ENCODE measurements around the gene C1QTNF6.

C1QTNF6 gene

DNA sequence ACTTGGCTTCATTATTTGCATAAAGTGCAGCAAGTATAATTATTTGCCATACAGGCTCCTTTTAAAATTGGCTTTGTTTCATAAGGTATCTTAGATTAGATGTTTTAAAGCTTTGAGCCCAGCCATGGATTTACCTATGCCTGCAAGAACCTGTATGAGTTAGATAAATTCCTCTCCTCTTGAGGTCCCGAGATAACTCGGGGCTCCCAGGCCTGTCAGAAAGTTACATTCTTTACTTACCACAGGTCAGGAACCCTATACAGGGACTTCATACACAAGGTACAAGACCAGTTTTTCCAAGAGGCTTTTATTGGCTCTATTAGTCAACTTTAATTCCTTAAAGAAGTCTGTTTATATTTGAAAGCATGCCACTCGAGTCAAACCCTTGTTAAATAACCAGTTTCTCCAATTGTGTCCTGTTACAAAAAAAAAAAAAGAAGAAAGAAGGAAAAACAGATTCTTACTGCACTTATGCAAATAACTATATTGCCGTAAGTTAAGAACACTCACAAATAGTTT is 2.3 kb upstream of the C1QTNF6 start:
- DNase-seq (ENCODE audit: low spot score), result no peak

DNA sequence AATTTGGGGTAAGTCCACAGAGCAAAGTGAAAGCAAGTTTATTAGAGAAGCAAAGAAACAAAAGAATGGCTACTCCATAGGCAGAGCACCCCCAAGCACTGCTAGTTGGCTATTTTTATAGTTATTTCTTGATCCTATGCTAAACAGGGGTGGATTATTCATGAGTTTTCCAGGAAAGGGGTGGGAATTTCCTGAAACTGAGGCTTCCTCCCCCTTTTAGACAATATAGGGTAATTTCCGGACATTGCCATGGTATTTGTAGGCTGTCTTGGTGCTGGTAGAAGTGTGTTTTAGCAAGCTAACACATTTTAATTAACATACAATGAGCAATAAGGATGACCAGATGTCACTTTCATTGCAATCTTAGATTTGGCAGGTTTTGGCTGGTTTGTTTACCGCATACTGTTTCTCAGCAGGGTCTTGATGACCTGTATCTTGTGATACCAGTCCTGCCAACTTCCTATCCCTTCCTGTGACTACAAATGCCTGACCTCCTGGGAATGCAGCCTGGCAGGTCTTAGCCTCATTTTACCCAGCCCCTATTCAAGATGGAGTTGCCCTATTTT is 937 bp upstream of the C1QTNF6 start:
- peak; percentile 84 for DNase-seq (ENCODE audit: low spot score)

DNA sequence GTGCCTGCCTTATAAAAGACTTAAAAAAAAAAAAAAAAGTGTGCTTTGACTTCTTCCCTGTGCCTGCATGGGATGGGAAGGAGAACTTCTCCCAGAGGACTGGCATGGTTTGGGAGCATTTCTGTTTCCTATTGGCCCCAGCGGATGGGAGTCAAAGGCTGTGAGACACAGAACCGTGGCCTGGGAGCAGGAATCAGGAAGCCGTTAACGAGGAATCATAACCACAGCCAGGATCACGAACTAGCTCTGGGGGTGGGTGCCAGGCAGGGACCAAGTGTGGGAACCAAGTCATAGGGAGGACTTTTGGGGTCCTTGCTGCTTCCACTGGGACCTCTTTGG is 526 bp downstream of the C1QTNF6 start:
- DNase-seq (ENCODE audit: low spot score), result peak; percentile 71

DNA sequence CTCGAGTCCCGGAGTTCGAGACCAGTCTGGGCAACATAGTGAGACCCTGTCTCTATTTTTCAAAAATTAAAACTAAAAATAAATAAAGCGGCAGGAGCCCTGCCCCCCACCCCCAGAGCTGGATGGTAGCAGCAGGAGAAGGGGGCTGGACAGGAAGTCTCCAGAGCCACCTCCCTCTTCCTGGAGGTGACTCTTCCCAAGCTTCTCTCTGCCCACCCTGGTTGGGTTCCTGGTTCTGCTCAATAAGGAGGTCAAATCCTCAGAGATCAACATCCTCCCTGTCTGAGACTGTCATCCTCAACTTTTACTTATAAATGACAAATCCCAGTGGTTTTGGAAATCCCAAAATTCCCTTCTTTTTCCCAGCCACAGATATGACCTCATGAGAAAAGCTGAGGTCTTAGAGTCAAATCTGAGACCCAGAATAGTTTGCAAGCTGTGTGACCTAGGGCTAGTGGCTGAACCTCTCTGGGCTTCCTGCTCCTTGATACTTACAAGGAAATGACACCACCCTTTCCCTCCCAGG is 987 bp downstream of the C1QTNF6 start:
- DNase-seq (ENCODE audit: low spot score), result peak; percentile 68

DNA sequence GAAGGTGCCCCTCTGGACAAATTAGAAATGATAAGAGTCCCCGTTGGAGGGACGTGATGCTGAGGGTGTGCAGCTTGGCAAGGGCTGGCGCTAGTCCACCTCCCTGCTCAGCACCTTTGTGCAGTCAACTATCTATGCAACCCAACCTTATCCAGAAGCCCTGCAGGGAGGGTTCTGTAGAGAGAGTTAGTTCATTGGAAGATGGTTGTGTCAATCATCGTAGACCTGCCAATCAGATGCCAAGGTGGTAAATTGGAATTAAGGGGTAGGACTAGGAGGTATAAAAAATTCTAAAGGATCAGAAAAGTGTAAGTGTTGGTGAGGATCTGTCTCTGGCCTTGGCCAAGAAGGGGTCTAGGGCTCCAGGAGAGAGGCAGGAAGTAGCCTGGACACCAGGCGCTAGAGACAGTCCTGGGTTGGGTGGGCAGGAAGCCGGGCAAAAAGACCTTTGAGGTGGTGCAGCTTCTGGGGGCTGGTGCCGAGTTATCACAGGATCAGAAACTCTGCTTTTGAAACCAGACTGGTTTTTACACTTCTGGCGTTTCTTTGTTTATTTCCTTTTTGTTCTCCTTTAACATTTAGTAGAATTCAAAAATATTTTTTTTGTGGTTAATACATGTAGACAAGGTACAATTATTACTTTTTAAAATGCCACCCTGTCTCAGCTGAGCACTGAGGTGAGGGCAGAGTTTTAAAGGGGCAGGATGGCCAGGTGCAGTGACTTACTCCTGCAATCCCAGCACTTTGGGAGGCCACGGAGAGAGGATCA is 1.6 kb downstream of the C1QTNF6 start:
- DNase-seq (ENCODE audit: low spot score), result peak; percentile 81

DNA sequence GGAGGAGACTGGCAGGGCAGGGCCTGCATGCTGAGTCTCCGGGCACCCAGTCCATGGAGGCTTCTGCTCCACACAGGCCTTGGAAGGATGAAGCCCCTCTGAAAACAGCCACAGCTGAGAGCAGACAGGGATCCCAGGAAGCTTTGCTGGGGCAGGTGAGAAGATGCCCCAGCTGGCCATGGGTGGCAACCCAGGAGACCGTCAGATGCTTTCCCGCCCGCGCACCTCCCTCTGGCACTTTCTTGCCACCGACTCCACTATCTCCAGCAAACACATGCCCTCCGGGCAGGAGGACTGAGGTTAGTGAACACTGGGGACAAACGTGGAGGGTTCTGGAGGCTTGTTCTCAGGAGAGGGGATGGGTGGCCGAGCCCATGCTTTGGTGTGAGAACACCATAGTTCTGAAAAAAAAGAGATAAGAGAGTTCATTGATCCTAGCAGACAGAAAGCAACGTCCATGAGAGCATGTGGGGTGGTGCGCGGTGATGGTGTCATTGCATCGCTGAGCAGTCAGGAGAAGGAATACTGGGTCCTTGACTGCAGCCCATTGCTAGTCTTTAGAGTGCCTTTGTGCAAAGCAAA is 2.3 kb downstream of the C1QTNF6 start:
- DNase-seq (ENCODE audit: low spot score), result no peak

DNA sequence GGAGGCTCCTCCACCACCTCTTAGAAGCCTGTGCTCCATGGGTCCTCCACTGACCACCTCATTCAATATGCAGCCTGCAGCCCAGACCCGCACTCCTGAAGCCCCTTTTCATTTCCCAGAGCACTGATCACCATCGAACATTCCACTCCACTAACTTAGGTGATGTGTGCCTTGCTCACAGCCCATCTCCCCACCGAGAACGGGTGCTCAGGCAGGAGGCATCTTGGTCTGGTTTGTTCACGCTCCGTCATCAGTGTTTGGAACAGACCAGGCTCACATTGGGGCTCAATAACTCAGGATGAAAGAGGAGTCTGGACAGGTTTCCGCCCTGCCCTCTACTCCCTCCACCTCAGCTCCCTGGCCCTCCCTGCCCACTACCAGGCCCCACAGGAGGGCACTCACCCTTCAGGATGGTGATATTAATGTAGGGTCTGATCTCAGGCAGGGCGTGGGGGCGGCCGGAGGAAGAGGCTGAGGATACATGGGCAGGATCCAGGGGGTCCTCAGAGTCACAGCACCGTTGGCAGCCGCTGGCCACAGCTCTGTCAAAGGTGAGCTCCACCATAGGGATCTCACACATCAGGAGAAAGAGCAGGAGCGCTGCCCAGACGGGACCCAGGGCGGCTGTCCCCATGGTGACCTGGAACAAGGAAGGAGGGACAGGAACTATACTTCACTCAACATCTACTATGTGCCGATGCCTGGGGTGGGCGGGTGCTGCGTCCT is 3.1 kb downstream of the C1QTNF6 start:
- DNase-seq (ENCODE audit: low spot score), result no peak

DNA sequence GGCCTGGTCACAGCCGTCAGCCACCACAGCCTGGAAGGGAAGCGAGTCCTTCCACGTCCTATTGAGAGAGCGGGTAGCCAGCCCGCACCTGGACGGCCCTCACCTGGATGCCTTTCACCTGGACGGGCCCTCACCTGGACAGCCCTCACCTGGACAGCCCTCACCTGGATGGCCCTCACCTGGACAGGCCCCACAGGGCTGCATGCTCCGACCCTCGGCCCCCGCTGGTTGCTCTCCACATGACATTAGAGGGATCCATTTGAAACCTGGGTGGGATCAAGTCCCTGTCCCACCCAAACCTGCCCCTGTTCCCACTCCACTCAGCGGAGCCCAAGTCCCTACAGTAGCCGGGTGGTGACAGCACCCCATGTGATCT is 3.7 kb downstream of the C1QTNF6 start:
- DNase-seq (ENCODE audit: low spot score), result no peak

DNA sequence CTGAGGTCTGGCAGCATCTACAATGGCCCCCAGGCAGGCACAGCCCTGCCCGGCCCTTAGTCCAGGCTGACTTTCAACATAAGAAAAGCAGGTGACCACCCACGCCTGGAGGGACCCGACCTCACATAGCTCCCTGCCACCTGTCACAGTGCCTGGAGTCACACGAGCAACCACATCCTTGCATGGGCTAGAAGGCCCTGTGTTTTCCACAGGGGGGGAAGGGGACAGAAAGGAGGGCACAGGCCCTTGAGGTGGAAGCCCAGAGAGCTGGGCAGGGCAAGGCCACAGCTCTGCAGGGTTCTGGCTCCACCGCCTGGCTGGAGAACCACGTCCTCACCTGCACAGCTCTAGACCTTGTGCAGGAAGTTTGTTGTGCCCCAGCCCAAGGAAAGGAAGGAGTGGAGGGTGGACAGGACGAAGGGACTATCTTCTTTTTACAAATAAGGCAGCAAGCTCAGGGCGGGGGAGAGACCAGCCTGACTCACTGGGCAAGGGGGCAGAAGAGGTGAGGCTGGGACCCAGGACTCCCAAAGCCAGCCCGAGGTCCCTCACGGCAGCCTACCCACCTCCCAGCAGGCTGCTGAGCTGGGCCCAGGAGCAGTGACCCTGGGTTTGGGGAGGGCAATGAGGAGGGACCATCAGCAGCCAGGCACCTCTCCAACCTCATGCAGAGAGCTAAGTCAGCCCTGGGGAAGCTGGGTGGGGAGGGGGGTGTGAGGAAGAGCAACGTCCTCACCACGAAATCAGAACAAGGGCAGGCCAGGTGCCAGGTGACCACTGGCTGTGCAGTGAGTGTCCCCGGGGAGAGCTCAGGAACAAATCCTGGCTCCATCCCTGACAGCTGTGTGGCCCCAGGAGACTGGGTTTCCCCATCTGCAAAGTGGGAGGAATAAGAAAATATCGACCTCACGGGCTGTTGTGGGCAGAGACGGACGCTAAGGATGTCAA is 4.3 kb downstream of the C1QTNF6 start:
- no peak for DNase-seq (ENCODE audit: low spot score)

DNA sequence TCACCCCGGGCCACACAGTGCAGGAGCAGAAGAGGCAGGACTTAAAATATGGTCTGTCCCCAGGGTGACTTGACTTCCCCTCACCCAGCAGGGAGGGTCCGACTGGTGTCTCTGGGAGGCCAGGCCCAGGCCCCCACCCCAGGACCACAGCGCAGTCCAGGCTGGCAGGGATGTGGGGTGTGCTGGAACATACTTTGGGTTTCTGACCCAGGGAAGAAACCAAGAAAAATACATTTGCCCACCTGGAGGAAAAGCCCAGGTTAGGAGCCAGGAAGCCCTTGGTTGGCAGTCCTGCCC is 5.2 kb downstream of the C1QTNF6 start:
- no peak for DNase-seq (ENCODE audit: low spot score)

DNA sequence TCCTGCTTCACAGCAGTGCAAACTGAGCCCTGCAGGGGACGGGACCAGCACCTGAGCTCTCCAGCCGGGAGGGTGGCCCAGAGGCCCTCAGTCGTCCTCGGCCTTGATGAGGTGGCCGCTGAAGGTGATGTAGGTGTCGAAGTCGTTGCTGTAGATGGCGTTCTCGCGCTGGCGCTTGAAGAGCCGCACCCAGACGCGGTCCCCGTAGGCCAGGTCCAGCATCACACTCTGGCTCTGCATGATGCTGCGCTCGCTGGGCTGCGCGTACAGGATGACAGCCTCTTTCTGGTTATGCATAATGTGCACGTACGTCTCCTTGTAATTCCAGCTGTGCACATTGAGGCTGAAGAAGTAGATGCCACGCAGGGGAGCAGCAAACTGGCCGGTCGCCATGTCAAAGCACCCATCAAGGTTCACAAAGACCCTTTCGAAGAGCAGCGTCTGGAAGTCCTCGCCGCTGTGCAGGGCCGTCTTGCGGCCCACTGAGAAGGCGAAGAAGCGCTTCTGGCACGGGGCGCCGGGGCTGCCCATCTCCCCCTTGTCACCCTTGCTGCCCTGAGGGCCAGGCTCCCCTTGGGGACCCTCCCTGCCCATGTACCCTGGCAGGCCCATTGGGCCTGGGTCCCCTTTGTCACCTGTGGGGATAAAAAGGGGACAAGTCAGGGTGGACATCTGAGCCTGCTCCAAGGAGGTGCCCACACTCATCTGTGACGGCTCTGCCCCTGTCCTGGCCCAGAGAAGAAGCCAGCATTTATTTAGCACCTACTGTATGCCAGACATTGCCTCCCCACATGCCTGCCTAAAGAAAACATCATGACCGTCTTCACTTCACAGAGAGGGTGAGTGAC is 5.7 kb downstream of the C1QTNF6 start:
- DNase-seq (ENCODE audit: low spot score), result no peak

DNA sequence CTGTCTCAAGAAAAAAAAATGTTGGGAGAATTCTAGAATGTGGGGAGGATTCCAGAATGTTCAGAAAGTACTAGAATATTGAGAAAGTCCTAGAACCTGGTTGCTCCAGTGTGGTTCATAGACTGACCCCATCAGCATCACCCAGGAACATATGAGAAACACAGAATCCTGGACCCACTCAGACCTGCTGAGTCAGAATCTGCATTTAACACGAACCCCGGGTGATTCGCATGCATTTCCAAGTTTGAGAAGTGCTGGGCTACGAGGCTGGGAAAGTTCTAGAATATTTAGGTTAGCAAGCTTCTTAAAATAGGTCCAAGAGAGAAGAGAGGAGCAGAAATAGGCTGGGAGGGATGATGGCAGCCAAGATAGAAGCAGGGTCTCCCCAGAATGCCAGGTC is 6.4 kb downstream of the C1QTNF6 start:
- DNase-seq (ENCODE audit: low spot score), result no peak

DNA sequence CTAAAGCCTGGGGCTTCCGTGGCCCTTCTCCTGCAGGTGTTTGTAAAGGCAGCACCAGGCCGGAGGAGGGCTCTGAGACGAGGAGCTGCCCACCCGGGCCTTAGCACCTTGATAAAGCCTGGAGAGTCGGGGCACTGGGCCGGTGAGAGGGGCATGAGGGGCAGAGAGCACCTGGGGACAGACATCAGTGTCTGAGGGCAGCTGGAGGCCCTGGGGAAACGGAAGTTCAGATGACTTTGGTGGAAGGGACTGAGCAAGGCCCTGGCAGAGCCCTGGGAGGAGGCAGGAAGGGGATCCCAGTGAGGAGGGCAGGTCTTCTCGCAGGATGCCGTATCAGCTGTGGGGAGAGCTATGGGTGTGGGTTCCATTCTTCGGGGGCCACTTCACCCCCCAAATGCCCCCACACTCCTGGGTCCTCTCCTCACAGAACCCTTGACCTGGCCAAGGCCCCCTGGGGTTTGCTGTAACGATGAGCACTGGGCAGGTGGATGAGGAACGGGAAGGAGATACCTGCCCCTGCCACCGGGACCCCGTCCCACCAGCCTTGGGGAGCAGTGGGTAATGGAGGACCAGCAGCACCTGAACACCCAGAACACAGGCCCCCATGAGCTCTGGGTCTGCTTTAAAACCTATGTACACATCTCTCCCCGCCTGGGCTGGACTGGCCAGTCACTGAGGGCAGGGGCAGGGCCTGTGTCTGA is 7.4 kb downstream of the C1QTNF6 start:
- no peak for DNase-seq (ENCODE audit: low spot score)

DNA sequence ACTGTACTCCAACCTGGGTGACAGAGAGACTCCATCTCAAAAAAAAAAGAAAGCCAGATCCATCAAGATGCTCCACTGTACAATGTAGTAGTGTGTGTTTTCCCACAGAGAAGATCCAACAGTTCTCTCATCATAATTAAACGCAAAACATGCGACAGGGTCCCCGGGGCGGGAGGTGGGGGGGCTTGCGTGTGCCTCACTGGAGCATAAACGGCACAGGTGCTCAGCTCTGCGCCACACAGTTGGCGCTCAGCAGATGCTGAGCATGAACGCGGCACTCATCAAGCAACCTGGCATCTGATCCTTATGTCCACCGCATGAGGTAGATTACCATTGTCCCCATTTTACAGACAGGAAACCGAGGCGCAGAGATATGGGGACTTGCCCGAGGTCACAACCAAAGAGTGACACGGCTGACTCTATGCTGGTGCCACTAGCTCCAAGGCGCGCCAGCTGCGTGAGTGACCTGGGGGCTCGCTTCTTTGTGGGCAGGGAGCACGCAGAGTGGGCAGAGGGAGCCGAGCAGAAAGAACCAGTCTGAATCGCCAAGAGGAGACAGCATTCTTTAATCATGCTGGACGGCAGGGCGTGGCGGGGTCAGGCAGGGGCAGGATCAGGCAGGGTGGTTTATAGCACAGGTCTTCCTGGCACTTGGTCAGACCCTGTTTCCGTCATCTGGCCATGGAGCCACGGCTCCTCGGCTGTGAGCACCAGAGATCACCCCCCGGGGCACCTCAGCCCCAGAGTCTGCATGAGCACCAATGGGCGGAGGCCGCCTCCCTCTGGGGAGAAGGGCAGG is 8.2 kb downstream of the C1QTNF6 start:
- DNase-seq (ENCODE audit: low spot score), result no peak

DNA sequence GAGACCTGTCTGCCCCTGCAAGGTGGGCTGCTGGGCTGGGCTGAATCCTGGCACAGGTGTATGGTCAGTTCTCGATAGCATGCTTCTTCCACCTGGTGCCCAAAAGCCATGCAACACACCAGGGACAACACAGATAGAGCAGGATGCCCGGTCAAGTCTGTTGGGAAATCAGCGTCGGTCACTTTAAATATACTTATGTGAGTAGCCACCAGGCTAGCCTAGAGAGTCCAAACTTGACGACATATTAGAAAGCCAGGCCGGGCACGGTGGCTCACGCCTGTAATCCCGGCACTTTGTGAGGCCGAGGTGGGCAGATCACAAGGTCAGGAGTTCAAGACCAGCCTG is 8.9 kb downstream of the C1QTNF6 start:
- DNase-seq (ENCODE audit: low spot score), result no peak

DNA sequence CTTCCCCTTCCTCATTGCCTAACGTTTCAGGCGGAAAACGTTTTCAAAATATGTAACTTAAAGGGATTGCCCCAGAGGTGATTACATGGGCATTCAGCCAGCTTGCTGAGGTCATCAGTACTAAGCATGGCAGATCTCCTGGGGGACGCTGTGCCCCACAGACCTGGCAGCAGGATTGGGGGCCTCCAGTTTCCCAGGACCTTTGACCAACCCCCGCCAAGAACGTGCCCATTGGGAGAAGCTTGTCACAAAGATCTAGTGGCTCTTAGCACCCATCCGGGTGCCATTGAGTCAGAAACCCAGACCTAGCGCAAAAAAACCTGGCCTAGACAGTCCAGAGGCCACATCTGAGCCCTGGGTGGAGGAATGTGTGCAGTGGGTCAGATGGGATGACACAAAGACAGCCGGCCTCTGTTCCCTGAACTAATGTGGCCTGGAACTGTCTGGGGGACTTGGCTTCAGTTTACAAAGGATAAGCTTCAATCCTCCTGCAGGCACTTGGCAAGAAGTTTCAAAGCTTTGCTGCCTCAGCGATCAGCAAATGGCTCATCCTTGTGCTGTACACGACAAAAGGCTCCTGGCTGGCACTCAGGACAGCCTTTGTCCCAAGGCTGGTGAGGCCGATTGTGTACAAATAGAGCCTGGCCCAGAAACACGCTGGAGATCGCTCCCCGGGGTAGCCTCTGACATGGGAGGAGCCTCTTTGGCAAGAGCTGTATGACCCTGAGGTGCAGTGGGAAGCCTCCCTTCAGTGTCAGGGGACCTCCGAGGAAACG is 9.5 kb downstream of the C1QTNF6 start:
- no peak for DNase-seq (ENCODE audit: low spot score)

DNA sequence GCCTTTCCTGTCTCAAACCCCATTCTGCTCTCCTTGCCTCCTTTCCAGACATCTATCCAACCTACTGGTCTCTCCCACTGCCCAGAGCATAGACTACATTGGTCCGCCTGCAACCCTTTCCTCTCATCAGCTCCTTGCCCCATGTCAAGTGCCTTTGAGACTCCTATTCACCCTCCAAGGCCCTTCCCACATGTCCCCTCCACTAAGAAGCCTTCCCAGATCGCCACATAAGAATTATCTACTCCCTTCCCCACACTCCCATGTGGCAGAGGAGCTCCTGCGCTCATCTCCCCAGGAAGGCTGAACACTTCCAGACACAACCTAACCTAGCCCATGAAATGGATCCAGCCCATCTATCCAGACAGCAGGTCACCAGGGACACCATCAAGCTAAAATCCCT is 10.3 kb downstream of the C1QTNF6 start:
- no peak for DNase-seq (ENCODE audit: low spot score)

DNA sequence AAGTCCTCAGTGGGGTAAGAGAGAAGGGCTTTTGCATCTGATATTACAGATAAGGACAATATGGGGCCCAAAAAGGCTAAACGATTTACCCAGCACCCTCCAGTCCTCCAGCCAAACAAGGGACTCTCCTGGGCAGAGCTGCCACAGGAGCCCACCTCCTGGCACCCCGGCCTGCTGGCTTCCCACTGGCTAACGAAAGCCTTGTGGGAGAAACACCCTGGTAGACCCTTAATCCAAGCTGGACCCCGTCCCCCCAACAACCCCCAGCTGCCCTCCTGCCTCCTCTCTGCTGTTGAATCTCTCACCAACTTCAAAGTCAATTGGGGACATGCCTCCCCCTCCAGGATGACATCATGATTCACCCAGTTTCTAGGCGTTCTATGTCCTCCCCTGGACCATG is 10.8 kb downstream of the C1QTNF6 start:
- DNase-seq (ENCODE audit: low spot score), result no peak
